Osteocyte (in vitro differentiated cells): ENCODE measurements around the gene KIF17. TPM values are rescaled to one million over a fixed set of nuclear protein-coding genes. Genes with fewer than 3 reads are reported as not detected.

Experiments used
- DNase-seq: peaks from one replicate; pipeline ENCODE4 v3.0.0; 2021; ENCODE audit warnings: mixed read lengths; ENCODE audit not compliant: unreplicated experiment; ENCODE audit errors: extremely low spot score
- H3K27ac Mint-ChIP-seq: one replicate; pipeline ENCODE4 v1.8.0; 2021; ENCODE audit warnings: mild to moderate bottlenecking, mixed read lengths; ENCODE audit not compliant: unreplicated experiment
- H3K27me3 Mint-ChIP-seq: one replicate; pipeline ENCODE4 v1.8.0; 2021; ENCODE audit warnings: mixed read lengths; ENCODE audit not compliant: unreplicated experiment
- H3K36me3 Mint-ChIP-seq: one replicate; pipeline ENCODE4 v1.8.0; 2021; ENCODE audit warnings: mixed read lengths; ENCODE audit not compliant: unreplicated experiment
- H3K4me1 Mint-ChIP-seq: one replicate; pipeline ENCODE4 v1.8.0; 2021; ENCODE audit warnings: mixed read lengths; ENCODE audit not compliant: unreplicated experiment
- H3K4me3 Mint-ChIP-seq: one replicate; pipeline ENCODE4 v1.8.0; 2021; ENCODE audit warnings: mild to moderate bottlenecking, moderate library complexity, mixed read lengths; ENCODE audit not compliant: unreplicated experiment
- H3K9me3 Mint-ChIP-seq: one replicate; pipeline ENCODE4 v1.8.0; 2021; ENCODE audit warnings: mixed read lengths; ENCODE audit not compliant: unreplicated experiment
- CTCF ChIP-seq: fragments of 200-600 bp; sonication (generic); IDR thresholded peaks from 2 replicates; pipeline ENCODE4 v1.5.0; 2021; ENCODE audit warnings: antibody characterized with exemption, mild to moderate bottlenecking, moderate library complexity
- total RNA-seq: library from RNA; stranded (reverse); gene quantifications from 2 replicates; pipeline ENCODE4 v1.2.1, GENCODE V29; 2021

KIF17 gene
- total RNA-seq, 1 donor from 2014 or later = 0.11 TPM

- Mint-ChIP-seq H3K4me1 (peaks cover 13% of the 10 kb centered on the region), H3K36me3 (no peaks in the 10 kb centered on the region), H3K9me3 (no peaks in the 10 kb centered on the region), H3K27ac (no peak overlapping the region), H3K27me3 (no peaks in the 10 kb centered on the region), H3K4me3 (no peak overlapping the region)
- DNase-seq = no peak
- no peak for TF ChIP-seq CTCF
Observed at GRCh38 chr1:20665726-20666125, 52.1 kb downstream of the KIF17 start.

- H3K4me3 Mint-ChIP-seq = no peak overlapping the region
- no peaks in the 10 kb centered on the region for H3K27me3 Mint-ChIP-seq
- no peak overlapping the region for H3K27ac Mint-ChIP-seq
Observed at GRCh38 chr1:20663969-20664715, 53.7 kb downstream of the KIF17 start.

GRCh38 chr1:20663365-20663764, 54.4 kb downstream of the KIF17 start:
- peaks cover 5% of the 10 kb centered on the region for H3K36me3 Mint-ChIP-seq
- no peak for TF ChIP-seq CTCF
- no peak overlapping the region for H3K27ac Mint-ChIP-seq
- H3K4me3 Mint-ChIP-seq = peak overlapping the region; percentile 99
- peaks cover 29% of the 10 kb centered on the region for H3K4me1 Mint-ChIP-seq
- DNase-seq = no peak
- H3K9me3 Mint-ChIP-seq = no peaks in the 10 kb centered on the region
- H3K27me3 Mint-ChIP-seq = no peaks in the 10 kb centered on the region

More at GRCh38 chr1:20663969-20664715, 53.7 kb downstream of the KIF17 start:
- H3K36me3 Mint-ChIP-seq = peaks cover 3% of the 10 kb centered on the region
- peaks cover 28% of the 10 kb centered on the region for H3K4me1 Mint-ChIP-seq
- DNase-seq = no peak
- H3K9me3 Mint-ChIP-seq = no peaks in the 10 kb centered on the region
- no peak for TF ChIP-seq CTCF

- no peak for TF ChIP-seq CTCF
- Mint-ChIP-seq H3K4me1 (peaks cover 29% of the 10 kb centered on the region), H3K4me3 (peak overlapping the region; percentile 99), H3K9me3 (no peaks in the 10 kb centered on the region), H3K27me3 (no peaks in the 10 kb centered on the region), H3K27ac (peak overlapping the region; percentile 91), H3K36me3 (peaks cover 11% of the 10 kb centered on the region)
- no peak for DNase-seq
Observed at GRCh38 chr1:20662110-20662475, 55.7 kb downstream of the KIF17 start.

- Mint-ChIP-seq H3K36me3 (peaks cover 18% of the 10 kb centered on the region), H3K27me3 (no peaks in the 10 kb centered on the region), H3K4me3 (peak within 1 kb of the TSS; percentile 99), H3K4me1 (peaks cover 29% of the 10 kb centered on the region), H3K9me3 (no peaks in the 10 kb centered on the region), H3K27ac (peak within 1 kb of the TSS; percentile 91)
- peak; percentile 98 for DNase-seq
- peak; percentile 61 for TF ChIP-seq CTCF
Observed at GRCh38 chr1:20661207-20662109, 56.3 kb downstream of the KIF17 start, which contains the start of gene DDOST. Gene DDOST, minus strand, starts transcription at chr1:20661369. Its CDS starts 19 bp downstream, at chr1:20661350.
